CD4-positive, alpha-beta T cell treated with Interleukin-1 beta for 1 hour (primary cell): ENCODE data around the gene CCDC187.
A peak's percentile ranks its signal among the peaks of the same experiment; 100 is the strongest.

Experiments
- DNase-seq, 2 donors: peaks; one replicate each; pipeline ENCODE4 v3.0.0-alpha.2; 2020 to 2022

Gene CCDC187

DNA sequence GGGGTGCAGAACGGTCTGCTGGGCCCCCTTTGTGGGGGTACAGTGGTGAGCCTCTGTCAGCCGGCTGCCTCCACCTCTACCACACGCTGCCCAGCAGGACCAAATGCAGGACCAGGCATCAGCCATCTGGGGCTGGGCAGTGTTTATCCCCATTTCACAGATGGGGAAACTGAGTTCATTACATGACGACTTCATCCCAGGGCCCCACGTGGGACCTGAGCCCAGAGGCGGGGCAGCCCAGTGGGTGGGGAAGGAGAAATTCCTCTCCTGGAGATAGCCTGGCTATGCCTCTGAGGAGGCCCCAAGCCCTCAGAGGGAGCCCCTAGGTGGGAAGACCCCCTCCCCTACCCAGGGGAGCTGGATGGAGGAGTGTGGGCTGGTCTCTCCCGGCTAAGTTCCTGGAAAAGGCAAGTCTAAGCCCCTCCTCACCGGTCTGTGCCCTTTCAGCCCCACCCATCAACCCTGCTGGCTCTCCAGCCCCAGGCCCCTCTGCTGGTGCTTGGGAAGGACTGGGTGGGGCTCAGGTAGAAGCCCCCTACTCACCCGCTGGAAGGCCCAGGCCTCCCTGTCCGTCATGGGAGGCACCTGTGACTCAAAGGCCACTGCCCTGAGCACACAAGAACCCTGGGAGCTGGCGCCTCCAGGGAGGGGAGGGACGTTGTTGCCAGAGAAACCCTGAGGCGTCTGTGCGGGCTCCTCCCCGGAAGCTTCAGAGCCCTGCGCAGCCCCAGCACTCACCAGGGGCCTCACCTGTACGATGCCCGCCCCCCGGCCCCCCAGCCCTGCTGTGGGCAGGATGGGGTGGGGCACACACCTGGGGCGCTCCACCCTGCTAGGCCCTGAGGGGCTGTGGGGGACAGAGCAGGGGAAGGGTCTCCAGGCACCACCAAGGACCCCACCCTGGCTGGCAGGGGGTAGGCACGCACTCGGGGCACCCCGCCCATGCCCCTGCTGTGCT lies 7.4 kb upstream of the CCDC187 start:
- no peak for DNase-seq

DNA sequence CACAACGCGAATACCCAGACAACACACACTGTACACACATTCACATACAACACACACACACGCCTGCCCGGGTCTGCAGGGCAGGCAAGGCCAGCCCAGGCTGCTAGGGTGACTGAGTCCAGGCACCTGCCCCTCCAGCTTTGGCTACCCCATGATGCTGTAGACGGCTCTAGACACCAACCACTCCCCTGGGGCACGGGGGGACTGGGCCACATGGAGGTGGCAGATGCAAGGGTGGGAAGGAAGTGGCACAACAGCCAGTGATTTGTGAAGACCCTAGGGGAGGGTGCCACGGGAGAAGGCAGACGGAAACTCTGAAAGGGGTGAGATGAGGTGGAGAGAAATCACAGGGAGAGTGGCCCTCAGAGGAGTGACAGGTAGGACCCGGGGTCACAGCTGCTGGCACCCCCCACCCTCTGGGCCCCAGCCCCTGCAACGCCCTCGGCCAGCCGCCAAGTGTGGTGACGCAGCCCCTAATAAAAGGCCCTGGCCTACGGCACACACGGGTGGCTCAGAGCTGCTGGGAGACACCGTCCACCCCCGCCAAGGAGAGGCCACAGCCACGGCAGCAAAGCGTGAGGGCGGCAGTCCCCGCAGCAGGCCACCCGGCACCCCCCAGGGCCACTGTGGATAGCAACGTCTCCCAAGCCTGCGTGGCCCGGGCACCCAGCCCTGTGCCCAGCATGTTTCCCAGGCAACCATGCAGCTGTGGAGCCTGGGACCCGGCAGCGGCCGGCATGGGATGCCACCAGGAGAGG lies 6.6 kb upstream of the CCDC187 start:
- DNase-seq = no peak

- no peak for DNase-seq
These were observed 5.9 kb upstream of the CCDC187 start for GRCh38 chr9:136309806-136310220.

GRCh38 chr9:136309101-136309801 lies 5.4 kb upstream of the CCDC187 start:
- peak in 1 of 2 donors; percentile 27 for DNase-seq

- DNase-seq = no peak
These were observed 4.8 kb upstream of the CCDC187 start for GRCh38 chr9:136308702-136309053.

GRCh38 chr9:136308006-136308701 lies 4.3 kb upstream of the CCDC187 start:
- no peak for DNase-seq

DNA sequence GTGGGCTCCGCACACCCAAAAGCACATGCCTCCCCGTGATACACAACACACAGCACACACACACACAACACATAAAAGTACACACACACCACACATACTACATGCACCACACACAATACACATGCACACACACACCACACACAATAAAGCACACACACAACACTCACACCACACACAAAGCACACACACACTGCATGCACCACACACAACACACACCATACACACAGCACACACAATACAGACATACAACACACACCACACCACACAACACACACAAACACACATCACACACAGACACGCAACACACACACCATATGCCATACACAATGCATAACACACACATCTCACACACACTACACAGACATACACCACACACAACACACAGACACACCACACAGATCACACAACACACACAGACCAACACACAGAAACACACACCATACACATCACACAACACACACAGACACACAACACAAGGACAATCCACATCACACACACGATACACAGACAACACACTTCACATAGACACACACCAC lies 3.4 kb upstream of the CCDC187 start:
- DNase-seq = no peak

DNA sequence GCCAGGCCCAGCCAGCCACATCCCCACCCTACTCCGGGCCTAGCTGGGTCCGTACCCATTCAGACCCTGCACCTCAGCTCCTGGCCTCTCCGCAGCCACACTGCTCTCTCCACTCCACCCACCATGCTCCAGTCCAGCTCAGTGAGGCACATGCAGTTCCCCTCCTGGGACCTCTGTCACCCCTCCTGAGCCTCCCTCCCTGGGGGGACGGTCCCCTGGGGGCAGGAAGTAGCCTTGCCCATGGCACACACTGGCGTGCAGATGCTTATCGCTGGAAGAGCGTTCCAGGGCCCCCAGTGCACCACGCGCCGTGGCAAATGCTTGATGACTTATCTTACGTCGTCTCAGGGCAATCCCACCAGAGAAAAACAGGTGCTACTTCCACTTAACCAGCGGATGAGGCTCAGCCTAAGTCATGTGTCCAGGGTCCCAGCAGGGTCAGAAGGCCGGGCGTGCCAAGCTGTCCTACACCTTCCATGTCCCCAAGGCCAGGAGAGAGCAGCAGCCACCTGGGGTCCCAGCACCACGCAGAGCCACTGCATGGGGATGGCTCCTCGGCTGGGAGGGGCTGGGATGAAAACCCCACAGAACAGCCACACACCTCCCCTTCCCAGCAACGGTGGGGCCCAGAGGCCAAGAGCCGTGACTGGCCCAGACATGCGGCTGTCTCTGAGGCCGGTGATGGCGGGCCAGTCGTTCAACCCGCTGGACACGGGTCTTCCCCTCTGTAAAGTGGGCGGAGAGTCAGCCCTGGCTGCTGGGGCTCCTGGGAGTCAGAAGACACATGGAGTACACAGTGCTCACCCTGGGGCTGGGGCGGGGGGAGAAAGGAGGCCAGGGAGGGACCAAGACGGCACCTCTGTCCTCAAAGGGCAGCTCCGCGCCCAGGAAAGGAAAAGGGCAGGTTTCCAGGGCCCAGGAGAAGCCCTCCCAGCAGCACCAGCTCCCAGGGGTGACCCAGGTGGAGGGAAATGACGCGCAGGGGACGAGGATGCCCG lies 2.6 kb upstream of the CCDC187 start:
- no peak for DNase-seq

- no peak for DNase-seq
These were observed 1.9 kb upstream of the CCDC187 start for GRCh38 chr9:136305804-136306203.

GRCh38 chr9:136304981-136305380 lies 1.1 kb upstream of the CCDC187 start:
- DNase-seq = no peak

DNA sequence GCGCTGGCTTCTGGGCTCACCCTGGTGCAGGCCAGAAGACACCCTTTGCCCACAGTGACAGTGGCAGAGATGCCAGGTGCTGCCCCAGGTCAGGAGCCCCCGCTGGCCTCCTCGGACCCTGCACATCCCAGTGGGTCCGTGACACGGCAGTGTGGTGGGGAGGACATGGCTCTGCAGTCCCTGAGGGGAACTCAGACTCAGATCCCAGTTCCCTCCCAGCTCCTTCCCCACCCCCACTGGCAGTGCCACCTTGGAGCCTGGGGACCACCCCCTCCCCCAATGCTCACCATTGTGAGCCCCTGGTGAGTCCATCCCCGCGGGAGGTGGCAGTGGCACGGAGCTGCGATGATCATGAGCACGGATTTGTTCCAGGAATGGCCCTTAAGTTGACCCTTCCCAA lies 562 bp upstream of the CCDC187 start:
- DNase-seq = no peak

- no peak for DNase-seq
These were observed 649 bp downstream of the CCDC187 start for GRCh38 chr9:136303066-136303824.

- no peak for DNase-seq
These were observed 1.4 kb downstream of the CCDC187 start for GRCh38 chr9:136302527-136302926.

GRCh38 chr9:136300866-136301265 lies 3.0 kb downstream of the CCDC187 start:
- DNase-seq = no peak

DNA sequence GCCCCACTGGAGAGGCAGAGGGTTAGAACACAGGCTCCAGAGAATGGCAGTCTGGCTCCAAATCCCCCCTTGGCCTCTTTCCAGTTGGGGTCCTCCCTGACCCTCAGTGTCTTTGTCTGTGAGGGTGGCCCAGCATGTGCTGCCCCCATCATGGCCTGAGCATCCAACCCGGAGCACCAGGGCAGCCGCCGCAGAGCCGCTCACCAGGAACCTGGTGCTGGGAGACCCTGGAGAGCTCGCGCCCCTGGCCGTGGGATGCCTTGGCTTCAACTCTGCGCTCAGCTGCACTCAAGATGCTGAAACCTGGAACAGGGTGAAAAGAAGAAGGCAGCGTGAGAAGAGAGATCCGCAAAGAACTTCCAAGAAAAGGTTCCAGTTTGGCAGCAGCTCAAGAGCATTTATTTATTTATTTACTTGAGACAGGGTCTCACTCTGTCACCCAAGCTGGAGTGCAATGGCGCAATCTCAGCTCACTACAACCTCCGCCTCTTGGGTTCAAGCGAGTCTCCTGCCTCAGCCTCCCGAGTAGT lies 3.8 kb downstream of the CCDC187 start:
- no peak for DNase-seq

DNA sequence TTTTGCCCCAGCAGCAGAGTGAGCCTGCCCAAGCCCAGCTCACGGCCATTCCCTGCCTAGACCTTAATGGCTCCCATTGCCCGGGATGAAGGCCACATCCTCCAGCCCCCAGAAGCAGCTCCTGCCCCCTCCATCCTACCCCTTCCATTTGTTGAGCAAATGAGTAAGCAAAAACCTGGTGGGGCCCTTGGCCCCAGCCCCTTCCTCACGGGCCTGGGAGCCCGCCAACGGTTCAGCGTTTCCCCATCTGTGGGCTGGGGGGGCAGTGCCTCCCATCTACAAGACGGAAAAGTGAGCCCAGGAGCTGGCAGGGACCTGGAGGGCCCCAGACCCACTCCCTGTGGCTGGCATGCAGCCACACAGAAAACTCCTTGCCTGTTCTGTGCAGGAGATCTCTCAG lies 4.4 kb downstream of the CCDC187 start:
- DNase-seq = no peak

DNA sequence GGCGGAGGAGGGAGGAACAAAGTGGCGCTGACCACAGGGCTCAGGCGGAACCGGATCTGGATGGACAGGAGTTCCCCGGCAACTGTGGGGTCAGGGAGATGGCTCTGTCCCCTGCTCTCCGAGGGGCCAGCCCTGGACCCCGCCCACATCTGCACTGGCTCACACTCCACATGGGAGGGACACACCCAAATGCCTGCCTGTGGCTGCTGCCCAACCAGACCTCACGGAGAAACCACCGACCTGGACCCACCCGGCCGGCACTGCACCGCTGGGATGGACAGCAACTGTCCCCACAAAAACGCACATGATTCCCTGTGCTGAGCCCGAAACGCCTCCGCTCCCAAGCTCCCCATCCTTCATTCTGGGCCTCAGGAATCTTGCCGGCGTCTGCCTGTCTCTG lies 4.8 kb downstream of the CCDC187 start:
- DNase-seq = no peak

DNA sequence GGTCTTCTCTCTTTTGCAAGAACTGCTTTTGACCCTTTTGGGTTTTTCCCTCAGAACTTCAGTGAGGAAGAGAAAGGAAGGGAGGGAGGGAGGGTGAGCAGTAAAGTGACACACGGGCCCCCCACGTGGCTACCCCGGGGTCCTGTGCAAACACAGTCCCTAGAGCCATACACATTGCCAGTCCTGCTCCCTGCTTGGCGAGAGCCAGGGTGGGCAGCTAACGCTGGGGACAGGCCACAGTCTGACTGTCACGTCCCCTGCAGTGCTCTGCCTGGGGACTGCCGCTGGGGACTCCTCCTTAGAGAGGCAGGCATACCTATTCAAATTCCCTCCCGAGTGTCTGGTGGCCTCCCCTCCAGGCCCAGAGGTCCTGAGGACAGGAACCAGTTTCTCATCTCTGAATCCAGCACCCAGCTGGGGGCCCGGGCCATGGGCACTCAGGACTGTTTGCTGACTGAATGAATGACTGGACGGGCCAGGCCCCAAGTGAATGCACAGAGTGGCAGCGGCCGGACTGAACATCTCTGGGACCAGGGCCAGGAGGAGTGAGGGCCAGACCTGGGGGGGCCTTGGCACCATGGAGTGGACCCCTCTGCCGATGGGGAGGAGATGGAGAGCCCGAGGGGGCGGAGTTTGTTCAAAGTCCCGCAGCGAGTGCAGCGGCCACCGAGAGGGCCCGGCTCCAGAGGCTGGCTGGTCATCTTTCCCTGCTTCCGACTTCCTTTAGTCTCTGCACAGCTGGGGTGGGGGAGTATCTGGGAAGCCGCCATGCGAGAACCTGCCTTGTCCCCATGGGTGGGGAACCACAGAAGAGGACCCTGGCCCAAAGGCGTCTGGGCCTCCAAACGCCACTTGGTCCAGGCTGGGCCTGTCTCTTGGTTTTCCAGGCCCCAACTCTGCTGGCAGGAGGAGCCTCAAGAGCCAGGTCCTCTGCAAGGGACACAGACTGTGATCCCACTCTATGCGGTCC lies 5.8 kb downstream of the CCDC187 start:
- DNase-seq = no peak
